Panc1 (cell line): ENCODE results near the gene RCN2. TPM values are rescaled to one million over a fixed set of nuclear protein-coding genes. Genes with fewer than 3 reads are reported as not detected.

ENCODE experiments used
- ATAC-seq: fragments of 200-7000 bp; cut with Tn5 transposase; 2 replicates; pipeline ENCODE4 v1.9.1; 2020; ENCODE audit warnings: mild to moderate bottlenecking, moderate library complexity
- BruUV-seq: library from RNA; stranded (reverse); fragments of 400-500 nt; replicated peaks from 2 replicates; lab custom pipeline; 2021; lab: Mats Ljungman, UMichigan
- CTCF ChIA-PET: fragments of 300-600 bp; sonication (Branson Sonifier 250); formaldehyde crosslinking; loops from one replicate; lab custom pipeline; 2022; ENCODE audit warnings: antibody characterized with exemption; lab: Charles Lee
- POLR2A ChIA-PET: fragments of 300-600 bp; sonication (Branson Sonifier 250); formaldehyde crosslinking; loops from one replicate; lab custom pipeline; 2022; ENCODE audit warnings: antibody characterized with exemption; lab: Charles Lee
- DNase-seq: peaks from one replicate; pipeline ENCODE4 v3.0.0-alpha.2; 2010; ENCODE audit warnings: low read depth, low spot score
- H3K27ac ChIP-seq: 2 replicates; pipeline ENCODE4 v1.5.1; 2011; ENCODE audit warnings: mild to moderate bottlenecking, low read length, inconsistent platforms
- H3K27me3 ChIP-seq: fragments of 200-500 bp; sonication (Bioruptor generic); 2 replicates; pipeline ENCODE4 v1.6.0; 2014; ENCODE audit warnings: low read length, inconsistent platforms; ENCODE audit not compliant: control insufficient read depth, insufficient read depth
- H3K36me3 ChIP-seq: fragments of 200-500 bp; sonication (Bioruptor generic); 2 replicates; pipeline ENCODE4 v1.5.1; 2014; ENCODE audit warnings: inconsistent platforms, mild to moderate bottlenecking, low read length, moderate library complexity; ENCODE audit not compliant: control insufficient read depth, insufficient read depth
- H3K4me1 ChIP-seq: 2 replicates; pipeline ENCODE4 v1.5.1; 2011; ENCODE audit warnings: inconsistent platforms, mild to moderate bottlenecking, low read length, moderate library complexity; ENCODE audit not compliant: control insufficient read depth, insufficient read depth
- H3K4me3 ChIP-seq, 2 experiments: 2 replicates each; pipeline ENCODE4 v1.5.1; 2011 to 2012; ENCODE audit warnings: low read depth in 2 of 2, low read length in 2 of 2, mild to moderate bottlenecking in 2 of 2, inconsistent platforms in 1 of 2, moderate library complexity in 1 of 2
- H3K9me3 ChIP-seq: fragments of 200-500 bp; sonication (Bioruptor generic); 2 replicates; pipeline ENCODE4 v1.5.1; 2014; ENCODE audit warnings: low read depth, mild to moderate bottlenecking, inconsistent platforms, low read length, moderate library complexity; ENCODE audit not compliant: control insufficient read depth, insufficient read depth
- POLR2AphosphoS5 ChIP-seq: IDR thresholded peaks from 2 replicates; pipeline ENCODE4 v1.6.1; 2012; ENCODE audit warnings: mild to moderate bottlenecking, low read depth, low read length, moderate library complexity
- SIN3A ChIP-seq: IDR thresholded peaks from 2 replicates; pipeline ENCODE4 v1.6.1; 2012; ENCODE audit warnings: low read depth, mild to moderate bottlenecking, low read length, moderate library complexity, borderline replicate concordance; ENCODE audit not compliant: insufficient read depth
- TCF7L2 ChIP-seq: IDR thresholded peaks from 2 replicates; pipeline ENCODE4 v1.6.1; 2011; ENCODE audit warnings: mild to moderate bottlenecking, low read depth, low read length, inconsistent platforms
- in situ Hi-C: cut with HindIII; loops from 2 replicates; pipeline ENCODE4 v1.10.0; 2016; ENCODE audit warnings: low sequenced_read_pairs, low pct_unique_long_range_greater_than_20kb
- intact Hi-C: fragments of 100-400 bp; cut with micrococcal nuclease; formaldehyde crosslinking; loops from one replicate; pipeline ENCODE4 v1.10.0; 2022; ENCODE audit not compliant: unreplicated experiment
- total RNA-seq: library from RNA; stranded (reverse); gene quantifications from one replicate; pipeline ENCODE4 v1.2.1, GENCODE V29; 2021; ENCODE audit not compliant: unreplicated experiment
- TF ChIP-seq, protein P1 (sequence below), 2 experiments: IDR thresholded peaks; 2 replicates each; pipeline ENCODE4 v1.6.1; 2011 to 2012; ENCODE audit warnings: low read depth in 2 of 2, control low read depth in 1 of 2, low read length in 1 of 2, mild to moderate bottlenecking in 1 of 2, moderate library complexity in 1 of 2; ENCODE audit not compliant: insufficient read depth in 1 of 2
- TF ChIP-seq, protein P2 (sequence below): fragments of 450-650 bp; IDR thresholded peaks from 2 replicates; pipeline ENCODE4 v1.5.1; 2017; ENCODE audit warnings: mild to moderate bottlenecking

The RCN2 gene
- total RNA-seq, 1 experiment from 2014 or later: 60.7 TPM

DNA sequence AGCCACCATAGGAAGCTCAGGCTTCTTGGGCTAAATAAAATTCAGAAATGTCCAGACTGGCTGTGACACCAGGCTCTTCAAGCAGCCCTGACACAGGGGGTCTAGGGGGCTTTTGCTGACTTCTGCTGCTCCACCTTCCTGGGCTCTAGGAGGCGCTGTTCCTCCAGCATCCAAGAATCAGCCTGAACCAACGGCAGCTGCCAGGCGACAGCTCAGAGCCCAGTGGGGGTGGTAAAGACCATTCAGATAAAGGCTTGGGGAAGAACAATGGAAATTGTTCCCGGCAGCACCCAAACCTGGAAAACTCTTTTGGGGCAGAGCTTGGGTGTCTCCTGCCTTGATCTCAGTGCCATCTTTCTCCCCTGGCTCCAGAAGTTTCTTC, 41.8 kb downstream of the RCN2 start:
- in situ Hi-C loops (no loop called here), intact Hi-C loops (no loop called here)
- Histone ChIP-seq H3K9me3 (no peaks in the 10 kb centered on the region), H3K4me1 (no peaks in the 10 kb centered on the region), H3K27ac (no peak overlapping the region), H3K27me3 (peaks cover 7% of the 10 kb centered on the region; the same call in 1 of the 2 replicates), H3K36me3 (no peaks in the 10 kb centered on the region), H3K4me3 (no peak overlapping the region)
- DNase-seq: peak; percentile 15
- no peak for ATAC-seq
- POLR2A ChIA-PET: no interaction called here
- no TSS peak for BruUV-seq
- CTCF ChIA-PET: interaction anchor here (0.8 kb wide), 1 partner anchor 644 kb away, joined by 4 read pairs; no protein-coding TSS in a partner anchor
- TF ChIP-seq POLR2AphosphoS5: no peak
- TF ChIP-seq, protein P1, sequence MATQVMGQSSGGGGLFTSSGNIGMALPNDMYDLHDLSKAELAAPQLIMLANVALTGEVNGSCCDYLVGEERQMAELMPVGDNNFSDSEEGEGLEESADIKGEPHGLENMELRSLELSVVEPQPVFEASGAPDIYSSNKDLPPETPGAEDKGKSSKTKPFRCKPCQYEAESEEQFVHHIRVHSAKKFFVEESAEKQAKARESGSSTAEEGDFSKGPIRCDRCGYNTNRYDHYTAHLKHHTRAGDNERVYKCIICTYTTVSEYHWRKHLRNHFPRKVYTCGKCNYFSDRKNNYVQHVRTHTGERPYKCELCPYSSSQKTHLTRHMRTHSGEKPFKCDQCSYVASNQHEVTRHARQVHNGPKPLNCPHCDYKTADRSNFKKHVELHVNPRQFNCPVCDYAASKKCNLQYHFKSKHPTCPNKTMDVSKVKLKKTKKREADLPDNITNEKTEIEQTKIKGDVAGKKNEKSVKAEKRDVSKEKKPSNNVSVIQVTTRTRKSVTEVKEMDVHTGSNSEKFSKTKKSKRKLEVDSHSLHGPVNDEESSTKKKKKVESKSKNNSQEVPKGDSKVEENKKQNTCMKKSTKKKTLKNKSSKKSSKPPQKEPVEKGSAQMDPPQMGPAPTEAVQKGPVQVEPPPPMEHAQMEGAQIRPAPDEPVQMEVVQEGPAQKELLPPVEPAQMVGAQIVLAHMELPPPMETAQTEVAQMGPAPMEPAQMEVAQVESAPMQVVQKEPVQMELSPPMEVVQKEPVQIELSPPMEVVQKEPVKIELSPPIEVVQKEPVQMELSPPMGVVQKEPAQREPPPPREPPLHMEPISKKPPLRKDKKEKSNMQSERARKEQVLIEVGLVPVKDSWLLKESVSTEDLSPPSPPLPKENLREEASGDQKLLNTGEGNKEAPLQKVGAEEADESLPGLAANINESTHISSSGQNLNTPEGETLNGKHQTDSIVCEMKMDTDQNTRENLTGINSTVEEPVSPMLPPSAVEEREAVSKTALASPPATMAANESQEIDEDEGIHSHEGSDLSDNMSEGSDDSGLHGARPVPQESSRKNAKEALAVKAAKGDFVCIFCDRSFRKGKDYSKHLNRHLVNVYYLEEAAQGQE (IDR thresholded peaks at IDR 0.05; ENCODE audit: insufficient read depth in 1 of 2, low read depth in 2 of 2, low read length in 1 of 2): no peak
- TF ChIP-seq TCF7L2: no peak
- TF ChIP-seq, protein P2, sequence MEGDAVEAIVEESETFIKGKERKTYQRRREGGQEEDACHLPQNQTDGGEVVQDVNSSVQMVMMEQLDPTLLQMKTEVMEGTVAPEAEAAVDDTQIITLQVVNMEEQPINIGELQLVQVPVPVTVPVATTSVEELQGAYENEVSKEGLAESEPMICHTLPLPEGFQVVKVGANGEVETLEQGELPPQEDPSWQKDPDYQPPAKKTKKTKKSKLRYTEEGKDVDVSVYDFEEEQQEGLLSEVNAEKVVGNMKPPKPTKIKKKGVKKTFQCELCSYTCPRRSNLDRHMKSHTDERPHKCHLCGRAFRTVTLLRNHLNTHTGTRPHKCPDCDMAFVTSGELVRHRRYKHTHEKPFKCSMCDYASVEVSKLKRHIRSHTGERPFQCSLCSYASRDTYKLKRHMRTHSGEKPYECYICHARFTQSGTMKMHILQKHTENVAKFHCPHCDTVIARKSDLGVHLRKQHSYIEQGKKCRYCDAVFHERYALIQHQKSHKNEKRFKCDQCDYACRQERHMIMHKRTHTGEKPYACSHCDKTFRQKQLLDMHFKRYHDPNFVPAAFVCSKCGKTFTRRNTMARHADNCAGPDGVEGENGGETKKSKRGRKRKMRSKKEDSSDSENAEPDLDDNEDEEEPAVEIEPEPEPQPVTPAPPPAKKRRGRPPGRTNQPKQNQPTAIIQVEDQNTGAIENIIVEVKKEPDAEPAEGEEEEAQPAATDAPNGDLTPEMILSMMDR: no peak; the same call in 1 of the 2 replicates
- no peak for TF ChIP-seq SIN3A

DNA sequence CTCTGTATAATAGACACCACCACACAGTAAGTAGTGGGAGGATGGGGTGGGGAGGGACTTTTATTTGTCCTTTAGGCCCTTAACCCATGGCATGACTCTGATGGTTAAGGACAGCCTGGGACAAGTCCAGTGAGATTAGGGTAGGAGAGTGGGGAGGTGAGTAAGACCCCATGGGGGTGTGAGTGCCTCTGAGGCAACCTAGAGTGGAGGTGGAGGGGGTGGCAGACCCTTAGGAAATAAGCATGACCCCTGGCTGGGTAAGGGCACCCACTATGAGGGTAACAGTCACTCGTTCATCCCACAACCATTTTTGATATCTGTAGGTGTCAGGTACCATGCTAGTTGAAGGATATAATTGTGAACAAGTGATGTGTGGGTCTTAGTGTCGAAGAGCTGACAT, 42.4 kb downstream of the RCN2 start:
- DNase-seq: no peak
- H3K36me3 ChIP-seq: no peaks in the 10 kb centered on the region
- CTCF ChIA-PET: interaction anchor here (0.8 kb wide), 1 partner anchor 644 kb away, joined by 4 read pairs; no protein-coding TSS in a partner anchor
- POLR2A ChIA-PET: no interaction called here
- in situ Hi-C loops (no loop called here), intact Hi-C loops (no loop called here)
- TF ChIP-seq, protein P1 (IDR thresholded peaks at IDR 0.05; ENCODE audit: insufficient read depth in 1 of 2, low read depth in 2 of 2, low read length in 1 of 2): no peak
- TF ChIP-seq, protein P2: no peak
- TF ChIP-seq POLR2AphosphoS5 (no peak), TCF7L2 (no peak), SIN3A (no peak)
- H3K27ac ChIP-seq: no peak overlapping the region
- peaks cover 7% of the 10 kb centered on the region; the same call in 1 of the 2 replicates for H3K27me3 ChIP-seq
- H3K9me3 ChIP-seq: no peaks in the 10 kb centered on the region
- ATAC-seq: no peak
- H3K4me1 ChIP-seq: no peaks in the 10 kb centered on the region
- H3K4me3 ChIP-seq: no peak overlapping the region
- no TSS peak for BruUV-seq
